Adrenal gland (tissue), 12 donors: ENCODE data around the gene NPRL2. TPM values are rescaled to one million over a fixed set of nuclear protein-coding genes. Genes with fewer than 3 reads are reported as not detected.
A peak's percentile ranks its signal among the peaks of the same experiment; 100 is the strongest.

ENCODE experiments used
- DNase-seq, 7 donors: peaks; one replicate each; pipeline ENCODE4 v3.0.0-alpha.2; 2019 to 2020
- H3K27ac ChIP-seq, 5 donors: fragments of 200-600 bp; sonication (generic) in 4 of 5; 1 replicate in 3 of 5; 2 replicates in 2 of 5; pipeline versions ENCODE4 v1.5.1 to v1.8.0; 2016 to 2020; ENCODE audit warnings: mild to moderate bottlenecking in 1 of 5
- H3K27me3 ChIP-seq: fragments of 200-600 bp; 2 replicates; pipeline ENCODE4 v1.8.0; 2021
- H3K36me3 ChIP-seq, 2 donors: fragments of 200-600 bp; replicated peaks in 1 of 2; 1 replicate in 1 of 2; 2 replicates in 1 of 2; pipeline versions ENCODE4 v1.5.1 to v1.8.0; 2018 to 2022
- H3K4me1 ChIP-seq, 2 donors: fragments of 200-600 bp; replicated peaks in 1 of 2; 1 replicate in 1 of 2; 2 replicates in 1 of 2; pipeline versions ENCODE4 v1.5.1 to v1.8.0; 2018 to 2021
- H3K4me3 ChIP-seq, 4 donors: fragments of 200-600 bp; sonication (generic) in 3 of 4; one replicate each; pipeline ENCODE4 v1.5.1; 2016 to 2018
- H3K9me3 ChIP-seq, 3 donors: fragments of 200-600 bp; sonication (generic) in 1 of 3; replicated peaks in 1 of 3; 1 replicate in 2 of 3; 2 replicates in 1 of 3; pipeline versions ENCODE4 v1.5.1 to v1.8.0; 2016 to 2021
- POLR2A ChIP-seq, 2 donors: fragments of 450-650 bp; IDR thresholded peaks; one replicate each; pipeline ENCODE4 v1.6.1; 2017; ENCODE audit warnings: antibody characterized with exemption in 2 of 2, mild to moderate bottlenecking in 2 of 2, moderate library complexity in 1 of 2
- WGBS, 4 donors: extraction: QIAGEN DNeasy Blood & Tissue Kit in 2 of 4; methylation state at CpG; one replicate each; pipeline versions ENCODE4 v1.1.5 to v1.1.7; 2013 to 2017; 5-methylcytosine and 5-hydroxymethylcytosine counted together
- intact Hi-C, 2 donors: fragments of 100-400 bp; cut with DNase I; formaldehyde crosslinking; loops; one replicate each; pipeline versions ENCODE4 v1.14.1 to v1.15.0; 2022 to 2023
- polyA plus RNA-seq, 3 donors: library from polyadenylated mRNA; stranded (reverse); fragments of 200-250 nt in 2 of 3; fragments of 350-450 nt in 1 of 3; fragmentation: Illumina TruSeq in 1 of 3; extraction: RNeasy Lipid Tissue Mini Kit (QIAGEN cat#74804) in 1 of 3; gene quantifications; one replicate each; pipeline ENCODE4 v1.2.3, GENCODE V29; 2013 to 2014
- total RNA-seq, 9 donors: library from RNA; depleted of rRNA in 4 of 9; stranded (reverse); fragments of >200 nt in 4 of 9; fragments of 120-200 nt in 1 of 9; fragmentation: NEBNext Ultra II Directional in 1 of 9; extraction: Animal tissue kit (Norgen Biotek cat#: 25700) in 1 of 9; gene quantifications; one replicate each; pipeline versions ENCODE4 v1.1.0 to v1.2.4, GENCODE V29; 2013 to 2023
- TF ChIP-seq, protein P1 (sequence below), 6 experiments: fragments of 450-650 bp in 4 of 6; fragments of 200-600 bp in 2 of 6; sonication (generic) in 1 of 6; IDR thresholded peaks; 1 replicate in 5 of 6; 2 replicates in 1 of 6; pipeline versions ENCODE4 v1.5.1 to v1.8.0; 2016 to 2021; ENCODE audit warnings: antibody characterized with exemption in 6 of 6, mild to moderate bottlenecking in 2 of 6, moderate library complexity in 1 of 6
- donor health status: healthy with polysubstance abuse.
- donor health status: Bipolar disorder and iron deficiency.
- donor health status: DM: yes; HTN: yes; CAD: no.
- donor health status: DM: no; HTN: no; CAD: no.
- donor health status: DM: no; HTN: no; CAD: no.
- donor health status: DM: yes; HTN: yes; CAD: no.

NPRL2 gene
- total and polyA plus RNA-seq, 12 donors = 16.9 to 57.9 (median 26.3) TPM

DNA sequence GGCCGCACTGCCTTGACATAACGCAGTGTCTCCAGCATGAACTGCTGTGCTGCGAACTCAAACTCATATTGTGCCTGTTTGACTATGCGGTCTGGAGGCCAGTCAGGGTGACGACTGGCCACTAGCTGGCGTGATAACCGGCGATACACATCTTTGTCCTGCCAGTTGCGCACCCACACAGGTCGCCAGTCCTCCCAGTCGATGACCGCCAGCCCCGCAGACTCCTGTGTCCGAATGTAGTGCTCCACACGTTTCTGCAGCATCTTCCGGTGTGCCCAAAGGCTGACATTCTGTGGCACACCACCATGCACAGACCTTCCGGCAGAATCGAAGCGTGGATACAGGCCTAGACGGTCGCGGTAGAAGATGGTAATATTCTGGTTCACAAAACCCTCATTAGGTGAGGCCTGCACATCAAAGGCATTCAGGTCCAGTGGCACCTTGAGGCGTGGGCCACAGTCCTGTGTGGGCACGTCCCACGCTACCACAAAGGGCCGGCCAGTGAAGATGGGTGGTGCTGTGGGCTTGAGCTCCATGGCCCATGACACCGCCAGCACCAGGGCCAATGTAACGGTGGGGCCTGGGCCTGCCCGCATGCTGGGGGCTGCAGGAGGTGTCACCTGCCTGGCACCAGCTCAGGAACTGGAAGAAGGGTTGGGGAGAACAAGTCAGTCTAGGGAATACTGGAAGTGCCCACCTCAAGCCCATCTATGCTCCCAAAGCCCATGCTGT is 30.5 kb downstream of the NPRL2 start:
- peaks cover 45 to 75% of the 10 kb centered on the region in 2 donors for H3K4me1 ChIP-seq
- no peaks in the 10 kb centered on the region for H3K9me3 ChIP-seq
- intact Hi-C loops = loop anchor here in 1 of 2 donors (5.0 kb wide), 1 partner anchor 48 kb away; no protein-coding TSS in a partner anchor
- TF ChIP-seq, protein P1, sequence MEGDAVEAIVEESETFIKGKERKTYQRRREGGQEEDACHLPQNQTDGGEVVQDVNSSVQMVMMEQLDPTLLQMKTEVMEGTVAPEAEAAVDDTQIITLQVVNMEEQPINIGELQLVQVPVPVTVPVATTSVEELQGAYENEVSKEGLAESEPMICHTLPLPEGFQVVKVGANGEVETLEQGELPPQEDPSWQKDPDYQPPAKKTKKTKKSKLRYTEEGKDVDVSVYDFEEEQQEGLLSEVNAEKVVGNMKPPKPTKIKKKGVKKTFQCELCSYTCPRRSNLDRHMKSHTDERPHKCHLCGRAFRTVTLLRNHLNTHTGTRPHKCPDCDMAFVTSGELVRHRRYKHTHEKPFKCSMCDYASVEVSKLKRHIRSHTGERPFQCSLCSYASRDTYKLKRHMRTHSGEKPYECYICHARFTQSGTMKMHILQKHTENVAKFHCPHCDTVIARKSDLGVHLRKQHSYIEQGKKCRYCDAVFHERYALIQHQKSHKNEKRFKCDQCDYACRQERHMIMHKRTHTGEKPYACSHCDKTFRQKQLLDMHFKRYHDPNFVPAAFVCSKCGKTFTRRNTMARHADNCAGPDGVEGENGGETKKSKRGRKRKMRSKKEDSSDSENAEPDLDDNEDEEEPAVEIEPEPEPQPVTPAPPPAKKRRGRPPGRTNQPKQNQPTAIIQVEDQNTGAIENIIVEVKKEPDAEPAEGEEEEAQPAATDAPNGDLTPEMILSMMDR (IDR thresholded peaks at IDR 0.05) = no peak
- TF ChIP-seq POLR2A (IDR thresholded peaks at IDR 0.05) = no peak
- WGBS, 4 donors = 75 to 87% (median 78%) methylated on average over 16 to 29 of the region's 29 CpGs
- H3K36me3 ChIP-seq = peaks cover 0 to 31% of the 10 kb centered on the region in 2 donors
- H3K27ac ChIP-seq = peak overlapping the region in 3 of 5 donors; percentile 94 to 98 (median 95)
- H3K27me3 ChIP-seq = no peaks in the 10 kb centered on the region
- DNase-seq = no peak
- peak overlapping the region in 2 of 4 donors; percentile 71 to 96 for H3K4me3 ChIP-seq

- no peak for TF ChIP-seq POLR2A (IDR thresholded peaks at IDR 0.05)
- TF ChIP-seq, protein P1 (IDR thresholded peaks at IDR 0.05) = no peak
- H3K9me3 ChIP-seq = no peaks in the 10 kb centered on the region
- no peak for DNase-seq
- peaks cover 45 to 70% of the 10 kb centered on the region in 2 donors for H3K4me1 ChIP-seq
- H3K36me3 ChIP-seq = peaks cover 0 to 31% of the 10 kb centered on the region in 2 donors
- peak overlapping the region in 1 of 5 donors; percentile 25 for H3K27ac ChIP-seq
- no peaks in the 10 kb centered on the region for H3K27me3 ChIP-seq
- peak overlapping the region in 1 of 4 donors; percentile 9 for H3K4me3 ChIP-seq
- 79 to 93% (median 85%) methylated on average over 14 to 16 of the region's 16 CpGs for WGBS, 4 donors
- intact Hi-C loops = no loop called here
Measured at GRCh38 chr3:50319181-50319893, 31.2 kb downstream of the NPRL2 start.

DNA sequence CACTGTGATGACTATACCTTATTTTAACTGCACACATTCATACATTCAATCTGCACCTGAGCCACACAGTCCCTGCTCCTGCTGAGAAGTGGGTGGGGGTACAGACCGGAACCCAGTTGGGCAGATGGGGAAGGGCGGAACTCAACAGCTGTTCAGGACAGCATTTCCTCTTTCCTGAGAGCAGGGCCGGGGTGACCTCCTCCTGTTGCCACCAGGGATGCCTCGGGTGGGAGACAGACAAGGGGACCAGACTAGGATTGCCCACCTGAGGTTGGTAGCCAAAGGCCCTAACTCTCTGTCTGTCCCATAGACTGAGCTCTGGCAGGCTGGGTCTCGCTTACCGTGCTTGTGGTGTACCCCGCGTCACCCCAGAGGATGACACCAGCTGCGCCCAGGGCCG is 32.0 kb downstream of the NPRL2 start:
- no peaks in the 10 kb centered on the region for H3K27me3 ChIP-seq
- H3K4me3 ChIP-seq = peak overlapping the region in 1 of 4 donors; percentile 9
- peaks cover 45 to 63% of the 10 kb centered on the region in 2 donors for H3K4me1 ChIP-seq
- no peak for TF ChIP-seq POLR2A (IDR thresholded peaks at IDR 0.05)
- TF ChIP-seq, protein P1 (IDR thresholded peaks at IDR 0.05) = no peak
- peak overlapping the region in 1 of 5 donors; percentile 25 for H3K27ac ChIP-seq
- peaks cover 0 to 31% of the 10 kb centered on the region in 2 donors for H3K36me3 ChIP-seq
- intact Hi-C loops = no loop called here
- 51 to 78% (median 74%) methylated on average over 4 to 10 of the region's 10 CpGs for WGBS, 4 donors
- no peaks in the 10 kb centered on the region for H3K9me3 ChIP-seq
- no peak for DNase-seq

DNA sequence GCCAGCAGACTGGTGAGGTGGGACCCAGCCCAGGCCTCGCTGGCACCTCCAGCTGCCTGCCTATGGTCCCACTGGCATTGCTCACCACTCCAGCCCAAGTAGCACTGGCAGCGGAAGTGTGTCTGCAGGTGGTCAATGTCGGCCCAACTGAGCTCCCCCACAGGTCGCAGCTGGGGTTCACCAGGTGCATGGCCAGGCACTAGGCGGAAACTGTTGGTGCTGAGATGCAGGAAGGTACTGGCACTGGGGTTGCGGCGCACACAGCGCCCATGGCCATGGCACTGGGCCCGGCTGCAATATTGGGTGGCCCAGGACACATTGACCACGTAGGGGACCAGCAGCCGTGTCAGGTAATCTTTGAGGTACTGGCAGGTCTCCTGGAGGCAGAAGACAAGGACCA is 32.4 kb downstream of the NPRL2 start:
- 80 to 93% (median 82%) methylated on average over 6 to 11 of the region's 11 CpGs; no CpG with 5 or more reads in 1 of the 4 donors for WGBS, 4 donors
- H3K36me3 ChIP-seq = peaks cover 0 to 31% of the 10 kb centered on the region in 2 donors
- no peaks in the 10 kb centered on the region for H3K9me3 ChIP-seq
- H3K27ac ChIP-seq = peak overlapping the region in 1 of 5 donors; percentile 25
- H3K27me3 ChIP-seq = no peaks in the 10 kb centered on the region
- H3K4me1 ChIP-seq = peaks cover 45 to 58% of the 10 kb centered on the region in 2 donors
- no peak for DNase-seq
- intact Hi-C loops = no loop called here
- H3K4me3 ChIP-seq = peak overlapping the region in 1 of 4 donors; percentile 17
- TF ChIP-seq POLR2A (IDR thresholded peaks at IDR 0.05) = no peak
- TF ChIP-seq, protein P1 (IDR thresholded peaks at IDR 0.05) = no peak
